HK-2 (cell line): Measurements from ENCODE around the gene CEP192.
"Not testable (repeated sequence)": the region's sequence is repeated elsewhere in the genome, so short reads cannot be mapped to it uniquely, and the experiment has no call there.

ENCODE experiments used
- DNase-seq: peaks from one replicate; pipeline ENCODE4 v3.0.0-alpha.2; 2018; ENCODE audit not compliant: unreplicated experiment

Gene CEP192

GRCh38 chr18:13026583-13027270 lies 35.6 kb downstream of the CEP192 start:
- DNase-seq: no peak

GRCh38 chr18:13028869-13029268 lies 37.7 kb downstream of the CEP192 start:
- no peak for DNase-seq

- no peak for DNase-seq
These were observed 41.0 kb downstream of the CEP192 start for GRCh38 chr18:13032173-13032572.

- no peak for DNase-seq
These were observed 44.2 kb downstream of the CEP192 start for GRCh38 chr18:13035249-13035914.

GRCh38 chr18:13036622-13037320 lies 45.6 kb downstream of the CEP192 start:
- DNase-seq: no peak

GRCh38 chr18:13039806-13040205 lies 48.6 kb downstream of the CEP192 start:
- no peak for DNase-seq

- DNase-seq: no peak
These were observed 51.9 kb downstream of the CEP192 start for GRCh38 chr18:13043066-13043465.

GRCh38 chr18:13048061-13048595 lies 57.0 kb downstream of the CEP192 start:
- no peak for DNase-seq

- no peak for DNase-seq
These were observed 60.0 kb downstream of the CEP192 start for GRCh38 chr18:13051159-13051558.

GRCh38 chr18:13051950-13052349 lies 60.8 kb downstream of the CEP192 start:
- no peak for DNase-seq

GRCh38 chr18:13054336-13054735 lies 63.2 kb downstream of the CEP192 start:
- no peak for DNase-seq

- no peak for DNase-seq
These were observed 70.5 kb downstream of the CEP192 start for GRCh38 chr18:13061630-13062189.

- DNase-seq: no peak
These were observed 76.0 kb downstream of the CEP192 start for GRCh38 chr18:13067124-13067523.

GRCh38 chr18:13067966-13068365 lies 76.8 kb downstream of the CEP192 start:
- DNase-seq: no peak

- DNase-seq: no peak
These were observed 79.3 kb downstream of the CEP192 start for GRCh38 chr18:13070460-13070859.

GRCh38 chr18:13076886-13077285 lies 85.7 kb downstream of the CEP192 start:
- DNase-seq: no peak

- DNase-seq: no peak
These were observed 86.3 kb downstream of the CEP192 start for GRCh38 chr18:13077473-13077872.

GRCh38 chr18:13078065-13078464 lies 86.9 kb downstream of the CEP192 start:
- DNase-seq: not testable (repeated sequence)

GRCh38 chr18:13086906-13087305 lies 95.7 kb downstream of the CEP192 start:
- no peak for DNase-seq

- DNase-seq: no peak
These were observed 104.3 kb downstream of the CEP192 start for GRCh38 chr18:13095466-13095865.

GRCh38 chr18:13096232-13096631 lies 105.1 kb downstream of the CEP192 start:
- no peak for DNase-seq

- DNase-seq: no peak
These were observed 105.6 kb downstream of the CEP192 start for GRCh38 chr18:13096719-13097118.
